Stimulated activated CD4-positive, alpha-beta T cell treated with anti-CD3 and anti-CD28 coated beads, Interleukin-4, amount 100 ng/mL, for 1 hour (primary cell): Measurements from ENCODE around the gene ZNF446.
"Not testable (repeated sequence)": the region's sequence is repeated elsewhere in the genome, so short reads cannot be mapped to it uniquely, and the experiment has no call there.

Experiments
- DNase-seq: peaks from one replicate; pipeline ENCODE4 v3.0.0-alpha.2; 2020

ZNF446 gene

DNA sequence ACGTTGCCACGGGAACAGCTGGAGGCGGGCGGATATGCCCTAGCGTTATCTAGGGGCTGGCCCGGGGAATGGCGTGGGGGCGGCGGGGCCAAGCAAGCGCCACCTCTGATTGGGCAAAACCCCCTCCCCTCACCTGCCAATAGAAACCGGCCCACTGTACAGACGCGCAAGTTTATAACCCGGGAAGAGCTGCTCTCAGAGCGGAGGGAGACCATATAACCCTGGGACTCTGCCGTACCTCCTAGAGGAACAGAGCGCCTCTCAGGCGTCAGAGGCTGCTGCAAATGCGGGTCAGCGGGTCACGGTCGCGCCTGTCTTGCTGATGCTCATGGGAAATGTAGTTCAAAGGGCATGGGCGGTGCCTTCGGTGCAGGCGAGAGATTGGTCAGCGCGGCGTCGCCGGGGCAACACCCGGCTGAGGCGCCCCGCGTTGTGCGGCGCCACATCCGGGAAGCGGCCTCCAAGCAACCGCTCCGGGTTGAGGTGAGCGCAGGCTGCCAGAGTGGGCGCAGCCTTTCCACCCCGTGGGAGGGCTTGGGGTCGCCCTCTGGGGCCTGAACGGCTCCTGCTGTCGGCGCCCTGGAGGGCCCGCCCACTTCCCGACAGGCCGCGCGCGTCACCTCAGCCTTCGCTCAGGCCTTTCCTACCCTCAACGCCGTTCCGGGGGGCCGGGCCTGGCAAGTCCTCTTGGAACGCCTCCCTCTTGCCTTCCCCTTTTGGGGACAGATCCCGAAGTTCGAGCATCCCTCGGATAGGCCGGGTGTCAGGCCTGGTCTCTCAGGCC lies at the start of gene ZNF446:
Gene ZNF446, plus strand, starts transcription at position 639 of the 784 bp plus-strand sequence. CDS start 867 bp downstream, outside the sequence.
- DNase-seq, result peak; percentile 91

DNA sequence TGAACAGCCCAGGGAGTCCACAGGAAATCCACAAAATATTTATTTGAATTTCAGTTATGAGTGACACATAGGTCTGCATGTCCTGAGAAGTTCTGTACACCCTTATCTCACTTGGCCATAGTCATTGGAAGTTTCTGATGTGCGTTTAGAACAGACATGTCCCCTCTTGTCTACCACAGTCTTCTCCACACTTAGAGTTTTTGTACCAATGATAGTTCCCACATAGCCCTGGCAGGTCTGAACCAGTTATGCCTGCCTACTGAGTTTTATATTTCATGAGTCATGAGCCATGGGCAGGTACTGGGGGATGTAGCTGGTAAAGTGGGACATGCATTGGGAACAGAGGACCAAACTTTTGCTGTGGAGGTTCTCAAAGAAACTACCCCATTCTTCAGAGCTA lies 47.5 kb upstream of the ZNF446 start:
- DNase-seq, result no peak

DNA sequence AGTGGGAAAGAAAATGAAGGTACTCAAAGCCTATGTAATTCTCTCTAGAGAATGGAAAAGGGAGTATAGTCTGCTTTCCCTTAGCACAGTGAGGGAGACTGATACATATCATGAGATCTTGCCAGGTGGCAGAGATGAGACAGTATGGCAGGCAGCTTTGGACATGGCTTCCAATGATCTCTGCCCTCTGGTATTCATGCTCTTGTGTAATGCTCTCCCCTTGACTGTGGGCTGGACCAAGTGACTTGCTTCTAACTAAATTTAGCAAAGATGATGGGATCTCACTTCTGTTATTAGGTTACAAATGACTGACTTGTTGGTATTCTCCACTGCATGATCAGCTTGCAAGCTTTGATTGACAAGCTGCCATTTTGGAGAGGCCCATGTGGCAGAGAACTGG lies 46.4 kb upstream of the ZNF446 start:
- no peak for DNase-seq

DNA sequence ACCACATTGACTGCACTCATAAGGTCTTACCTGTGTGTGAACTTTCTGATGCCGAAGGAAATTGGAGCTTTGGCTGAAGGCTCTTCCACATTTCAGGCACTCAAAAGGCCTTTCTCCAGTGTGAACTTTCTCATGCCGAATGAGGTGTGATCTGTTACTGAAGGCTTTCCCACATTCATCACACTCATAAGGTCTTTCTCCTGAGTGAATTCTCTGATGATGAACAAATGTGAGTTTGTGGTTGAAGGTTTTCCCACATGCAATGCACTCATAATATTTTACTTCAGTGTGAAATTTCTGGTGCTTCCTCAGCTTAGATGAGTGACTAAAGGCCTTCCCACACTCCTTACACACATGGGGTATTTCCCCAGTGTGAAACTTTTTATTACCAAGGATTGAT lies 41.9 kb upstream of the ZNF446 start:
- no peak for DNase-seq

DNA sequence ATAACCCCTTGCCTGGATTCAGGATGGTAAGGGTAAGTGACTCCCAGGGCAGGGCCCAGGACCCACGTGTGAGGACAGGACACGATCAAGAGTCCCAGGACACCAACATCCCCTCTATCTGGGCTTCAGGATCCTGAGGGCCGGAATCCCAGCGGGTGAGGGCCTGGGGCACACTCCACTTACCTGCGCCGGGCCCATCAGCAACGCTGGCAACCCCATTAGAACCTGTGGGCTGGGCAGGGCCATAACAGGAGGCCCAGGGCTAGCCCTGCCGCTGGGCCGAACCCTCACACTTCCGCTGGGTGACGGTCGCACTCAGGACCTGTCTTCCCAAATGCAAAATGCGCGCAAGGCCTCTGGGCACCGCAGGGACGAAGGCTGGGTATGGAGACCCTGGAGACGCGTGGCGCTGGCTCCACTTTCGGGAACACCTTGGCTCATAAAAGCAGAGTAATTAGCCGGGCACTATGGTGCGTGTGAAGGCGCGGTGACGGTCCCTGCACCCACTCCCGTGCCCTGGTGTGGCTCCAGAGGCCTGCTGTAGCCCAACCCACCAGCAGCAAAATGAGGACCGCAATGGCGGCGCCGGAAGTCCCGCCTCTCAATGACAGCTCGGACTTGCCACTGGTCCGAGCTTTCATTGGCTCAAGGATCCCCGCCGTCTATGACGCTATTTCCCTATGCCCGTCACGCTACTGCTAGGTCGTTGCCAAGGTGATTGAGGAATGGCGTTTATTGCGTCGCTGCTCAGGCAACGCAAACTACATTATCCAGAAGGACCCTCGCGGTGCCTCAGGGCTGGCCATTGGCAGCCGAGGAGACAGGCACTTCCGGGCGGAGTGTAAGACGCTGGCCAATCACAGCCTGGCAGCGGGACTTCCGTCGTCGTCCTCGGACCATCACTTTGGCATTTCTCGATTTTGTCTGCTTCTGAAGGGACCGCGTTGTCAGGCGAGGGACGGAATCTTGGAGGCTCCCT lies 36.3 kb upstream of the ZNF446 start, which contains the start of gene ZNF132:
Gene ZNF132, minus strand, starts transcription at position 578 of the 979 bp plus-strand sequence. Its CDS starts 332 bp downstream, at position 246.
- DNase-seq, result peak; percentile 91

DNA sequence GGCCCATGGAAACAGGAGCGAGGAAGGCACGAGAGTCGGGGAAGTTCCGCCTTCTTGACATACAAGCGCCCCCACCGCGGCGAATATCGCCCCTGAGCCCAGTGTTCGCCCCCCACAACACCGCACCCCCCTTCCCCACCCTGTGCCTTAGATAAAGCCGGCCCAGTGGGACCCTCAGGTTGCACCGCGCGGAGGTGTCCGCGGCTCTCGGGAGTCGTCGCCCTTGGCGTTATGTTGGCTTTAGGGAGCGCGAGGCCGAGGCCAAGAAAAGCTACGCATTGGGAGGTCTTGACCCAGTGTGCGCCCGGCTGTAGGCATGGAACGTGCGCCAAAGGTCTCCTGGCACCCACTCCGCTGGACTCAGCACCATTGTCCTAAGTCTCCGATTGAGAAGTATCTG lies 35.6 kb upstream of the ZNF446 start:
- DNase-seq, result no peak

DNA sequence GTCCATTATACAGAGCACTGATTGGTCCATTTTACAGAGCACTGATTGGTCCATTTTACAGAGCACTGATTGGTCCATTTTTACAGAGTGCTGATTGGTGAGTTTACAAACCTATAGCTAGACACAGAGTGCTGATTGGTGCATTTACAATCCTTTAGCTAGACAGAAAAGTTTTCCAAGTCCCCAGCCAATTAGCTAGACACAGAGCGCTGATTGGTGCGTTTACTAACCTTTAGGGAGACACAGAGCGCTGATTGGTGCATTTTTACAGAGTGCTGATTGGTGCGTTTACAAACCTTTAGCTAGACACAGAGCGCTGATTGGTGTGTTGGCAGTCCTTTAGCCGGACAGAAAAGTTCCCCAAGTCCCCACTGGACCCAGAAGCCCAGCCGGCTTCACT lies 33.2 kb upstream of the ZNF446 start:
- not testable (repeated sequence) for DNase-seq

DNA sequence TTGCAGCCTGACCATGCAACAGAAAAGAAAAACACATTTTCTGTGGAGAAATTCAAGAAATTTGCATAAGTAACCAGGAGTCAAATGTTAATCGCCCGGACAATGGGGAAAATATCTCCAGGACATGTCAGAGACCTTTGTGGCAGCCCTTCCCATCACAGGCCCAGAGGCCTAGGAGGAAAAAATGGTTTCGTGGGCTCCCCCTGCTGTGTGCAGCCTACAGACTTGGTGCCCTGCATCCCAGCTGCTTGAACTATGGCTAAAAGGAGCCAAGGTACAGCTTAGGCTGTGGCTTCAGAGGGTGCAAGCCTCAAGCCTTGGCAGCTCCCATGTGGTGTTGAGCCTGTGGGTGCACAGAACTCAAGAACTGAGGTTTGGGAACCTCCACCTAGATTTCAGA lies 27.3 kb upstream of the ZNF446 start:
- DNase-seq, result not testable (repeated sequence)

DNA sequence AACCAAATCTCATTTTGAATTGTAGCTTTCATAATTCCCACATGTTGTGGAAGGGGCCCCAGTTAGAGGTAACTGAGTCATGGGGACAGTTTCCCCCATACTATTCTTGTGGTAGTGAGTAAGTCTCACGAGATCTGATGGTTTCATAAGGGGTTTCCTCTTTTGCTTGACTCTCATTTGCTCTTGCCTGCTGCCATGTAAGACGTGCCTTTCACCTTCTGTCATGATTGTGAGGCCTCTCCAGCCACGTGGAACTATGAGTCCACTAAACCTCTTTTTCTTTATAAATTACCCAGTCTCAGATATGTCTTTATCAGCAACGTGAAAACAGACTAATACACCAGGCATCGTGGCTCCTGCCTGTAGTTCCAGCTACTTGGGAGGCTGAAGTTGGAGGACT lies 26.2 kb upstream of the ZNF446 start:
- not testable (repeated sequence) for DNase-seq

DNA sequence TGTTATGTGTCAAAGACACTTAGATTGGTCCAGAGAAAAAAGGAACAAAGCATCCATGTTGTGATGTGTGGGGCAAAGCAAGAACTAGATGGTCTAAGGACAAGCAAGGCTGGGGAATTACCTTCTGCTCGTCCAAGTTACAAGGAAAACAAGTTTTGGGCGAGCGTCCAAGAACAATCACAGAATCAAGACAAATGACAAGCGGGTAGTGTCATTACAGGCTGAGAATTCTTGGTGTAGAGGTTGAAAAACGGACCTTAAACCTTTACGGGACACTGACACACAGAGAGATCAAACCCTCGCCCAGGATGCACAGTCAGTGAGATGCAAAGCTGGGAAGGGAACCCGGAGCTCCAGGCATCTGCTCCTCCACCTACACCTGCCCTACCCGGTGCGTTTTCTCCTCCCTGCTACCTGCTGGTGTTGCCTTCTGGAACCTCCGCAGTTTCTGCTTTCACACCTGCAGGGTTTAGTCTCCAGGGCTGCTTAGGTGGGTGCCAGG lies 25.2 kb upstream of the ZNF446 start:
- no peak for DNase-seq

DNA sequence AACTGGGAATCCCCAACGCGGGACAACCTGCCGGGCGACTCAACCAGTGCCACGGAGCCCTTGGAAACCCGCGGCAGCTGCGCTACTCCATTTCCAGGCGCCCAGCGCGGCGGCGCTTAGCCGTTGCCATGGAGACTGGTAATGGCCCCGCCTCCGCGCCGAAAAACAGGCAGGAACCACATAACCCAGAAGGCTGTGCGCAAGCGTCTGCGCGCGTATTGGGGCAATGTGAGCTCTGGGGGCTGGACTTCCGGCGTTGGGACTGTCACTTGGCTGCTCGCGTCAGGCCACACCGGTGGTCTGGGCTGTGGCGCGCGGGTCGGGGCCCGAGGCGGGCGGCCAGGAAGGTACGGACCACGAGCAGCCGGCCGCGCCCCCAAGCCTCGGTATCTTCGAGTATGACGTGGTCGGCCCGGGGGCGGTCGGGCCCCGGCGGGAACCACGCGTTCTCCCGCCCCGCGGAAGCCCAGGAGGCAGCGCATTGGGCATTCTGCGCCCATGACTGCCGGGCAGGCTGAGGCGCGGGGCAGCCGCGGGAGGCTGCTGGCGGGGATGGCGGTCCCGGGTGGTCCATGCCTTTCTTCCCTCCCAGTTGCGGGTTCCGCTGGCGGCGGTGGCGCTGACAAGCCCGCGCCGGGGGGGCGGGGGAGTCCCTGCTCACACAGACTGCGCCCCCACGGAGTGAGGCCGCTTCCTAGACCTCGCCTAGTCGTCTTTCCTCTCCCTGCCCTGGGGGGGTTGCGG lies 24.6 kb upstream of the ZNF446 start, which contains the start of gene ZNF324B:
Gene ZNF324B, plus strand, starts transcription at position 265 of the 744 bp plus-strand sequence. CDS start 2,080 bp downstream, outside the sequence.
- peak; percentile 97 for DNase-seq

DNA sequence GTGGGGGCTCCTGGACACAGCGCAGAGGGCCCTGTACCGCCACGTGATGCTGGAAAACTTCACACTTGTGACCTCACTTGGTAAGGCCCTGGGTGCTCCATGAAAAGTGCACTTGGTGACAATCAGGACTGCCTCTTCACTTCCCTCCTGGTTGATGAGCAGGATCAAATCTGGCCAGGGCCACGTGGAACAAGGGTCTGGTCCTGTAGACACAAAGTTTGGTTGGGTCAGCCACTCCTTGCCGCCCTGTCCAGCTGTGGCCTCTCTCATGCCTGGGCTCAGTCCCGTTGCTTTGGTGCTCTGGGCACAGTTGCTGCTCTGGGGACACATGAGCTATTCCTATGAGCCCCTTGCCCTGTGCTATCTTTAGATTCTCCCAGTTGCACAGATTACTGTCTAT lies 22.4 kb upstream of the ZNF446 start:
- no peak for DNase-seq

DNA sequence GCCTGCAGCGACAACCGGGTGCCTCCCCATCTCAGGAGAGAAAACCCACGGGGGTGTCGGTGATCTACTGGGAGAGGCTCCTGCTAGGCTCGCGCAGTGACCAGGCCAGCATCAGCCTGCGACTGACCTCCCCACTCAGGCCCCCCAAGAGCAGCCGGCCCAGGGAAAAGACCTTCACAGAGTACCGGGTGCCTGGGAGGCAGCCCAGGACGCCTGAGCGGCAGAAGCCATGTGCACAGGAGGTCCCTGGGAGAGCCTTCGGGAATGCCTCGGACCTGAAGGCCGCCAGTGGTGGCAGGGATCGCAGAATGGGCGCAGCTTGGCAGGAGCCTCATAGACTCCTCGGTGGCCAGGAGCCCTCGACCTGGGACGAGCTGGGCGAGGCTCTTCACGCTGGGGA lies 20.8 kb upstream of the ZNF446 start:
- DNase-seq, result no peak

DNA sequence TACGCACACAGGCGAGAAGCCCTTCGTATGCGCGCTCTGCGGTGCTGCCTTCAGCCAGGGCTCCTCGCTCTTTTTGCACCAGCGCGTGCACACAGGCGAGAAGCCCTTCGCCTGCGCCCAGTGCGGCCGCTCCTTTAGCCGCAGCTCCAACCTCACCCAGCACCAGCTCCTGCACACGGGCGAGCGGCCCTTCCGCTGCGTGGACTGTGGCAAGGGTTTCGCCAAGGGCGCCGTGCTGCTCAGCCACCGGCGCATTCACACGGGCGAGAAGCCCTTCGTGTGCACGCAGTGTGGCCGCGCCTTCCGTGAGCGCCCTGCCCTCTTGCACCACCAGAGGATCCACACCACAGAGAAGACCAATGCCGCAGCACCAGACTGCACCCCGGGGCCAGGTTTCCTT lies 20.0 kb upstream of the ZNF446 start:
- DNase-seq, result no peak

DNA sequence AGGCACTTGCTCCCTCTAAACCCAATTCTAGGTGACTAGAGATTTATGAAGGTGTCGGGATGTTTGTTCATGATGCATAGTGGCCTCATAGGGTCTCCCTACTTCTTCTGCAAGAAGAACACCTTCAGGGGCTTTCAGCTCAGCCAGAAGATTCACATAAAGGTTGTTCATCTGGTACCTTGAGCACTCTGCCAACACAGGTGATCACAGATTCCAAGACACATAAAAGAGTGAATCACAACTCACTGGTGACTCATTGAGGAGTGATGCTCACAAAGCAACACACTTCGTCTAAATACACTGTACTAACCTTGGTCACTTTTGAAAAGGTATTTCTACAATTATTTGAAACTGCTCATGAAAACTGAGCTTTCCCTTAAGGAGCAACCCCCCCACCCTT lies 16.1 kb upstream of the ZNF446 start:
- no peak for DNase-seq

DNA sequence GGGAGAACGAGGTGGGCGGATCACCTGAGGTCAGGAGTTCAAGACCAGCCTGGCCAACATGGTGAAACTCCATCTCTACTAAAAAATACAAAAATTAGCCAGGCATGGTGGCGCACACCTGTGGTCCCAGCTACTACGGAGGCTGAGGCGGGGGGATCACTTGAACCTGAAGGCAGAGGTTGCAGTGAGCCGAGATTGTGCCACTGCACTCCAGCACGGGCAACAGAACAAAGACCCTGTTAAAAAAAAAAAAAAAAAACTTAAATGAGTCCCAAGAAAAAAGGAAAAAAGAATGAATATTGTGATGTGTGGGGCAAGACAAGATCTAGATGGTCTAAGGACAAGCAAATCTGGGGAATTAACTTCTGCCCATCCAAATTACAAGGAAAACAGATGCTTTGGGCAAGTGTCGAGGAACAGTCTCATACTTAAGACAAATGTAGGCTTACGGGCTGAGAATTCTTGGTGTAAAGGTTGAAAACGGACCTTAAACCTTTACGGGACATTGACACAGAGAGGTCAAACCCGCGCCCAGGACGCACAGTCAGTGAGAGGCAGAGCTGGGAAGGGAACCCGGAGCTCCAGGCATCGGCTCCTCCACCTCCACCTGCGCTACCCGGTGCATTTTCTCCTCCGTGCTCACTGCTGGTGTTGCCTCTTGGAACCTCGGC lies 9.9 kb upstream of the ZNF446 start:
- no peak for DNase-seq

DNA sequence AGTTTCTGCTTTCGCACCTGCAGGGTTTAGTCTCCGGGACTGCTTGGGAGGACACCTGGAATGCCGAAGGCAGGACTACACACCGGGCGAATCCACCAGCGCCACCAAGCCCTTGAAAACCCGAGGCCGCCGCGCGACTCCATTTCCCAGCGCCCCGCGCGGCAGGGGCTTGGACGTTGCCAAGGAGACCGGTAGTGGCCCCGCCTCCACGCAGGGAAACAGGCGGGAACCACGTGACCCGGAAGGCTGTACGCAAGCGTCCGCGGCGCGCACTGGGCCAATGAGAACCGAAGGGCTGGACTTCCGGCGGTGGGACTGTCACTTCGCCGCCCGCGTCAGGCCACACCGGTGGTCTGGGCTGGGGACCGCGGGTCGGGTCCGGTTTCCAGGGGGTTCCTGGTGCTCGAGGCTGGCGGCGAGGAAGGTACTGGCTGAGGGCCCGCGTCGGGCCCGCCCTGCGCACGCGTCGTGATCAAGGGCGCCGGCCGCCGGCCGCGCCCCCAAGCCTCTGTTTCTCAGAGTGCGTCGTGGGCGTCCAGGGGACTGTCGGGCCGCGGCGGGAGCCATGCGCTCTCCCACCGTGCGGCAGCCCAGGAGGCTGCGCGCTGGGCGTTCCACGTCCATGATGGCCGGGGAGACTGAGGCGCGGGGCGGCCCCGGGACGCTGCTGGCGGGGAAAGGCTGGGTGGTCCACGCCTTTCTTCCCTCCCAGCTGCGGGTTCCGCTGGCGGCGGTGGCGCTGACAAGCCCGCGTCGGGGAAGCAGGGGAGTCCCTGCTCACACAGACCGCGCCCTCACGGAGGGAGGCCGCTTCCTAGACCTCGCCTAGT lies 9.2 kb upstream of the ZNF446 start, which contains the start of gene ZNF324:
Gene ZNF324, plus strand, starts transcription at position 321 of the 830 bp plus-strand sequence. CDS start 2,106 bp downstream, outside the sequence.
- peak; percentile 98 for DNase-seq

DNA sequence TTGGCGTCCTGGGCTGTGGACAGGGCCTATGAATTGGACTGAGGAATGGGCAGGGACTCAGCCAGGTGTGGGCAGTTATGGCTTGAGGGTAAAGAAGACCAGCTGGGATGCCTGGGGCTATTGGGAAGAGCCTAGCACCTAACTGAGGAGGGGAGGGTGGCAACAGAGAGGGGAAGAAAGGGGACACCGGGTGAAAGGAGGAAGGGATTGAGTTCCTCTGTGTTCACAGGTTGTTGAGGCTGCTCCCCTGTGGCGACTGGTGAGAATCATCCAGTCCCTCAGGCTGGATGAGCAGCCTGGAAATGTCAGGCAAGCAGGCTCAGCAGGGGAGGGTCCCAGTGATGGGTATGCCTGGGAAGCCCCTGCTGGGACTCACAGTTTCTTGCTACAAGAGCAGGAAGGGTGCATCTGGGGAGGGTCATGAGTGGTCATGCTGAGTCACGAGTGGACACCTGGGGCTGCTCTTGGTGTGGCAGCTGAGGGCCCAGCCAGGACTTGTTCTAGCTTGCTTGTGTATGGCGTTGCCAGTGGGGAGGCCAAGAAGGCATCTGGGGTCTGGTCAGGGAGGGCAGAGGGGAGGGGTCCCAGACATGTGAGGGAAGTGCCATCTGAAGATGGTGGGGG lies 7.8 kb upstream of the ZNF446 start:
- DNase-seq, result no peak

DNA sequence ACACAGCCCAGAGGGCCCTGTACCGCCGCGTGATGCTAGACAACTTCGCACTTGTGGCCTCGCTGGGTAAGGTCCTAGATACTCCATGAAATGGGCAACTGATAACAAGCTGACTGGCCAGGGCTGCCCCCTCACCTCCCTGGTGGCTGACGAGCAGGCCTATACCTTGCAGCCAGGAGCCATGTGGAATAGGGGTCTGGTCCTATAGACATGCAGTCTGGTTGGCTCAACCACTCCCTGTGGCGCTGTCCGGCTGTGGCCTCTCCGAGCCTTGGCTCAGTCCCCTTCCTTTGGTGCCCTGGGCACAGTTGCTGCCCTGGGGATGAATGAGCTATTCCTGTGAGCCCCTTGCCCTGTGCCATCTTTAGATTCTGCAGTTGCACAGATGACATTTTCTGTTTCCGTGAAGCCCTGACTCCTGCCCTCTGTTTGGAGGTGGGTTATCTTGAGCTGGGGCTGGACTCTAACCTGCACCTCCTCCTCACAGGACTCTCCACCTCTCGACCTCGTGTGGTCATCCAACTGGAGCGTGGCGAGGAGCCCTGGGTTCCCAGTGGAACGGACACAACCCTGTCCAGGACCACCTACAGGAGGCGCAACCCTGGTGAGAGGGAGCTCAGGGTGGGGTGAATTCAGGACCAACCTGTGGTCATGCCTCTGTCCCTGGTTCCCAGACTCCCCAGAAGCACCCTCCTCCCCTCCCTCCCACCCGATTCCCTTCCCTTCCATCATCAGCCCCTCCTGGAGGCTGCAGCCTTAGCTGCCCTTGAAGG lies 6.7 kb upstream of the ZNF446 start:
- DNase-seq, result no peak
